OCI-LY7 (cell line): ENCODE data around the gene PRR35.

Experiments used
- EZH2phosphoT487 ChIP-seq: fragments of 200-600 bp; sonication (generic); IDR thresholded peaks from 2 replicates; pipeline ENCODE4 v1.6.1; 2018; ENCODE audit warnings: low read depth, borderline replicate concordance, mild to moderate bottlenecking, mixed run types, antibody characterized with exemption, low read length, moderate library complexity, mixed read lengths
- TF ChIP-seq, protein P1 (sequence below): fragments of 200-600 bp; sonication (generic); conservative IDR thresholded peaks from 2 replicates; pipeline ENCODE4 v1.5.1; 2014; ENCODE audit warnings: mild to moderate bottlenecking, antibody characterized with exemption, low read length, moderate library complexity, mixed read lengths

DNA sequence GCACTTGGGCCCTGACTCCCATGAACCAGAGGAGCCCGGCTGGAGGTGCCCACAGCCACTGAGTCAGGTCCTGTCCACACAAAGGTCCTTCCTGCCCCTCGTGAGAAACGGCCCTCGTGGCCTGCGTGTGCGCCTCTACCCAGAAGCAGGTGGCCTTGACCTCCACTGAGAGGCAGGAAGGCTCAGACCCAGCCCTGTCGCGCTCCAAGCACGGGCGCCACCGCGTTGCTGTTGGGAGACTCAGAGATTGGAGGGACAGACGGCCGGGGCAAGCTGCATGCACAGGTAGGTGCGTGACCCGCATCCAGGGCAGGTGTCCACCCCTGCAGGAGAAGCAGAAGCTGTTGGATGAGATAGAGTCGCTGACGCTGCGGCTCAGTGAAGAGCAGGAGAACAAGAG, 40.8 kb upstream of the PRR35 start:
- TF ChIP-seq, protein P1, sequence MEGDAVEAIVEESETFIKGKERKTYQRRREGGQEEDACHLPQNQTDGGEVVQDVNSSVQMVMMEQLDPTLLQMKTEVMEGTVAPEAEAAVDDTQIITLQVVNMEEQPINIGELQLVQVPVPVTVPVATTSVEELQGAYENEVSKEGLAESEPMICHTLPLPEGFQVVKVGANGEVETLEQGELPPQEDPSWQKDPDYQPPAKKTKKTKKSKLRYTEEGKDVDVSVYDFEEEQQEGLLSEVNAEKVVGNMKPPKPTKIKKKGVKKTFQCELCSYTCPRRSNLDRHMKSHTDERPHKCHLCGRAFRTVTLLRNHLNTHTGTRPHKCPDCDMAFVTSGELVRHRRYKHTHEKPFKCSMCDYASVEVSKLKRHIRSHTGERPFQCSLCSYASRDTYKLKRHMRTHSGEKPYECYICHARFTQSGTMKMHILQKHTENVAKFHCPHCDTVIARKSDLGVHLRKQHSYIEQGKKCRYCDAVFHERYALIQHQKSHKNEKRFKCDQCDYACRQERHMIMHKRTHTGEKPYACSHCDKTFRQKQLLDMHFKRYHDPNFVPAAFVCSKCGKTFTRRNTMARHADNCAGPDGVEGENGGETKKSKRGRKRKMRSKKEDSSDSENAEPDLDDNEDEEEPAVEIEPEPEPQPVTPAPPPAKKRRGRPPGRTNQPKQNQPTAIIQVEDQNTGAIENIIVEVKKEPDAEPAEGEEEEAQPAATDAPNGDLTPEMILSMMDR: no peak
- TF ChIP-seq EZH2phosphoT487: no peak
